H9 (cell line): ENCODE results near the gene SHB. TPM values are rescaled to one million over a fixed set of nuclear protein-coding genes. Genes with fewer than 3 reads are reported as not detected.

Experiments
- DNase-seq: peaks from one replicate; pipeline ENCODE4 v3.0.0-alpha.2; 2017
- H2AFZ ChIP-seq: one replicate; pipeline ENCODE4 v1.6.1; 2013; ENCODE audit warnings: mild to moderate bottlenecking, low read length, control low read depth, moderate library complexity
- H2AK5ac ChIP-seq: 2 replicates; pipeline ENCODE4 v1.6.1; 2013; ENCODE audit warnings: low read length, control low read depth, mixed read lengths; ENCODE audit not compliant: insufficient read length
- H2BK120ac ChIP-seq: one replicate; pipeline ENCODE4 v1.6.1; 2013; ENCODE audit warnings: low read depth, mild to moderate bottlenecking, low read length, control low read depth, inconsistent platforms; ENCODE audit not compliant: poor library complexity, severe bottlenecking
- H2BK12ac ChIP-seq: 2 replicates; pipeline ENCODE4 v1.6.1; 2013; ENCODE audit warnings: low read length, control low read depth, mixed read lengths, low read depth; ENCODE audit not compliant: insufficient read length
- H2BK15ac ChIP-seq: 2 replicates; pipeline ENCODE4 v1.6.1; 2013; ENCODE audit warnings: low read depth, low read length, control low read depth
- H2BK20ac ChIP-seq: one replicate; pipeline ENCODE4 v1.6.1; 2013; ENCODE audit warnings: low read depth, mild to moderate bottlenecking, low read length, control low read depth, inconsistent platforms; ENCODE audit not compliant: poor library complexity, severe bottlenecking
- H2BK5ac ChIP-seq: 2 replicates; pipeline ENCODE4 v1.6.1; 2013; ENCODE audit warnings: low read length, control low read depth, mixed read lengths; ENCODE audit not compliant: insufficient read length
- H3K14ac ChIP-seq: 2 replicates; pipeline ENCODE4 v1.6.1; 2013; ENCODE audit warnings: low read length, control low read depth; ENCODE audit not compliant: insufficient read depth
- H3K18ac ChIP-seq: 2 replicates; pipeline ENCODE4 v1.6.1; 2013; ENCODE audit warnings: low read depth, mild to moderate bottlenecking, mixed read lengths, low read length, control low read depth; ENCODE audit not compliant: insufficient read length
- H3K23ac ChIP-seq: 2 replicates; pipeline ENCODE4 v1.6.1; 2013; ENCODE audit warnings: low read length, control low read depth, mixed read lengths, low read depth; ENCODE audit not compliant: insufficient read length
- H3K23me2 ChIP-seq: 2 replicates; pipeline ENCODE4 v1.6.1; 2013; ENCODE audit warnings: low read depth, mild to moderate bottlenecking, mixed read lengths, low read length, control low read depth; ENCODE audit not compliant: insufficient read length, poor library complexity, severe bottlenecking
- H3K27ac ChIP-seq: 2 replicates; pipeline ENCODE4 v1.5.1; 2013; ENCODE audit warnings: low read length, control low read depth, mixed read lengths, low read depth; ENCODE audit not compliant: insufficient read length
- H3K27me3 ChIP-seq: 2 replicates; pipeline ENCODE4 v1.6.1; 2013; ENCODE audit warnings: low read length, control low read depth, inconsistent platforms; ENCODE audit not compliant: insufficient read depth
- H3K4ac ChIP-seq: 2 replicates; pipeline ENCODE4 v1.6.1; 2013; ENCODE audit warnings: low read depth, mild to moderate bottlenecking, control low read depth, inconsistent platforms, low read length, moderate library complexity
- H3K4me1 ChIP-seq: 2 replicates; pipeline ENCODE4 v1.6.1; 2013; ENCODE audit warnings: low read length, control low read depth, inconsistent platforms; ENCODE audit not compliant: insufficient read depth
- H3K4me2 ChIP-seq: 2 replicates; pipeline ENCODE4 v1.6.1; 2013; ENCODE audit warnings: low read length, control low read depth, mixed read lengths; ENCODE audit not compliant: insufficient read length, insufficient read depth
- H3K56ac ChIP-seq: 2 replicates; pipeline ENCODE4 v1.6.1; 2013; ENCODE audit warnings: low read depth, mild to moderate bottlenecking, mixed read lengths, low read length, control low read depth; ENCODE audit not compliant: insufficient read length
- H3K79me1 ChIP-seq: 2 replicates; pipeline ENCODE4 v1.6.1; 2013; ENCODE audit warnings: low read depth, mild to moderate bottlenecking, moderate library complexity, low read length, control low read depth, inconsistent platforms; ENCODE audit not compliant: insufficient read depth, poor library complexity, severe bottlenecking
- H3K79me2 ChIP-seq: 2 replicates; pipeline ENCODE4 v1.6.1; 2013; ENCODE audit warnings: low read length, control low read depth, inconsistent platforms; ENCODE audit not compliant: insufficient read depth
- H3K9ac ChIP-seq: 2 replicates; pipeline ENCODE4 v1.6.1; 2013; ENCODE audit warnings: low read length, control low read depth, mixed read lengths; ENCODE audit not compliant: insufficient read length; ENCODE audit errors: extremely low read depth
- H3K9me3 ChIP-seq: one replicate; pipeline ENCODE4 v1.6.1; 2013; ENCODE audit warnings: low read depth, low read length, inconsistent platforms; ENCODE audit not compliant: control insufficient read depth
- H3T11ph ChIP-seq: one replicate; pipeline ENCODE4 v1.6.1; 2013; ENCODE audit warnings: mild to moderate bottlenecking, low read length, control low read depth, inconsistent platforms
- H4K20me1 ChIP-seq: one replicate; pipeline ENCODE4 v1.6.1; 2013; ENCODE audit not compliant: control insufficient read depth, insufficient read length, insufficient read depth
- H4K5ac ChIP-seq: 2 replicates; pipeline ENCODE4 v1.6.1; 2013; ENCODE audit warnings: low read depth, mild to moderate bottlenecking, mixed read lengths, low read length, control low read depth; ENCODE audit not compliant: insufficient read length
- H4K8ac ChIP-seq: replicated peaks from 2 replicates; pipeline ENCODE4 v1.6.1; 2013; ENCODE audit warnings: low read length, control low read depth, mixed read lengths, low read depth; ENCODE audit not compliant: insufficient read length
- H4K91ac ChIP-seq: 2 replicates; pipeline ENCODE4 v1.6.1; 2013; ENCODE audit warnings: low read depth, mild to moderate bottlenecking, moderate library complexity, mixed read lengths, low read length, control low read depth; ENCODE audit not compliant: insufficient read length
- H3K27ac Mint-ChIP-seq, 3 experiments: 2 replicates in 2 of 3; 3 replicates in 1 of 3; pipeline ENCODE4 v1.8.0; 2020 to 2021; ENCODE audit warnings: mixed read lengths in 3 of 3, mild to moderate bottlenecking in 1 of 3, moderate library complexity in 1 of 3
- H3K27me3 Mint-ChIP-seq: 2 replicates; pipeline ENCODE4 v1.8.0; 2021; ENCODE audit warnings: low read depth, mild to moderate bottlenecking, moderate library complexity, mixed read lengths
- H3K36me3 Mint-ChIP-seq, 3 experiments: 2 replicates in 2 of 3; 3 replicates in 1 of 3; pipeline ENCODE4 v1.8.0; 2020 to 2021; ENCODE audit warnings: low read depth in 3 of 3, mixed read lengths in 3 of 3; ENCODE audit not compliant: insufficient read depth in 1 of 3
- H3K4me1 Mint-ChIP-seq, 2 experiments: 2 replicates each; pipeline ENCODE4 v1.8.0; 2020; ENCODE audit warnings: mixed read lengths in 2 of 2
- H3K4me3 Mint-ChIP-seq, 2 experiments: 2 replicates in 1 of 2; 3 replicates in 1 of 2; pipeline ENCODE4 v1.8.0; 2020 to 2021; ENCODE audit warnings: mild to moderate bottlenecking in 2 of 2, mixed read lengths in 2 of 2, moderate library complexity in 1 of 2
- H3K9me3 Mint-ChIP-seq, 2 experiments: 2 replicates in 1 of 2; 3 replicates in 1 of 2; pipeline ENCODE4 v1.8.0; 2020; ENCODE audit warnings: mild to moderate bottlenecking in 2 of 2, mixed read lengths in 2 of 2, moderate library complexity in 1 of 2
- CTCF ChIP-seq: fragments of 200-600 bp; sonication (generic); conservative IDR thresholded peaks from 3 replicates; pipeline ENCODE4 v1.8.0; 2021; ENCODE audit warnings: antibody characterized with exemption, mild to moderate bottlenecking
- WGBS: extraction: QIAGEN DNeasy Blood & Tissue Kit; methylation state at CpG from one replicate; pipeline ENCODE4 v1.1.7; 2013; ENCODE audit warnings: missing lambda C conversion rate, low lambda C conversion rate, mixed read lengths; ENCODE audit not compliant: insufficient read length; ENCODE audit errors: extremely low coverage; 5-methylcytosine and 5-hydroxymethylcytosine counted together
- total RNA-seq: library from RNA; stranded (reverse); gene quantifications from 2 replicates; pipeline ENCODE4 v1.2.1, GENCODE V29; 2021

SHB gene
- total RNA-seq, 1 experiment from 2014 or later = 14.6 TPM

GRCh38 chr9:38082446-38083287, 13.6 kb upstream of the SHB start:
- Histone ChIP-seq H3K23ac (no peak overlapping the region), H3K56ac (no peak overlapping the region), H4K20me1 (no peaks in the 10 kb centered on the region), H3K23me2 (no peaks in the 10 kb centered on the region), H2AFZ (no peak overlapping the region), H3K14ac (no peak overlapping the region), H4K91ac (no peak overlapping the region), H2BK15ac (no peak overlapping the region), H3K4me1 (no peaks in the 10 kb centered on the region), H4K5ac (no peak overlapping the region), H3K4me2 (no peak overlapping the region), H3K18ac (no peak overlapping the region), H3K27ac (no peak overlapping the region), H3K79me1 (no peaks in the 10 kb centered on the region), H2BK120ac (no peak overlapping the region), H3T11ph (no peak overlapping the region), H3K9ac (no peak overlapping the region), H2BK20ac (no peak overlapping the region), H2AK5ac (no peak overlapping the region), H3K9me3 (no peaks in the 10 kb centered on the region), H4K8ac (no peak overlapping the region), H3K79me2 (no peaks in the 10 kb centered on the region), H2BK5ac (no peak overlapping the region), H3K4ac (no peak overlapping the region), H3K27me3 (no peaks in the 10 kb centered on the region), H2BK12ac (no peak overlapping the region)
- Mint-ChIP-seq H3K4me3 (no peak overlapping the region), H3K27ac (no peak overlapping the region; a peak in 1 of 7 replicates), H3K9me3 (no peaks in the 10 kb centered on the region), H3K36me3 (no peaks in the 10 kb centered on the region), H3K27me3 (no peaks in the 10 kb centered on the region; the same call in 1 of the 2 replicates), H3K4me1 (peaks cover 42 to 52% of the 10 kb centered on the region in 2 experiments)
- no peak for DNase-seq
- no peak for TF ChIP-seq CTCF
- WGBS = no CpG with 5 or more reads among the region's 5 CpGs
